K562 (cell line): ENCODE measurements around the gene HOXC11. TPM values are rescaled to one million over a fixed set of nuclear protein-coding genes. Genes with fewer than 3 reads are reported as not detected.

Experiments used
- GABPA ChIP-seq: fragments of 200-800 bp; sonication (Bioruptor generic); conservative IDR thresholded peaks from 2 replicates; pipeline ENCODE4 v1.6.1; 2016; ENCODE audit warnings: low read depth, missing genetic modification characterization, missing compliant biosample characterization
- MNT ChIP-seq, 2 experiments: fragments of 450-650 bp; conservative IDR thresholded peaks; 2 replicates each; pipeline ENCODE4 v1.6.1; 2017; ENCODE audit warnings: mild to moderate bottlenecking in 2 of 2, moderate library complexity in 2 of 2
- MYNN ChIP-seq, 2 experiments: sonication (generic); formaldehyde crosslinking in 1 of 2; IDR thresholded peaks; 2 replicates each; pipeline versions ENCODE4 v1.5.0 to v1.6.1; 2016 to 2020; ENCODE audit warnings: antibody characterized with exemption in 1 of 2, missing genetic modification reagents in 1 of 2
- RBBP5 ChIP-seq: fragments of 200-600 bp; sonication (generic); IDR thresholded peaks from 2 replicates; pipeline ENCODE4 v1.6.1; 2012; ENCODE audit warnings: borderline replicate concordance, mild to moderate bottlenecking, low read length, control low read depth, inconsistent platforms; ENCODE audit not compliant: insufficient read depth, poor library complexity, severe bottlenecking
- SAP30 ChIP-seq: fragments of 200-600 bp; sonication (generic); IDR thresholded peaks from 2 replicates; pipeline ENCODE4 v1.6.1; 2012; ENCODE audit warnings: borderline replicate concordance, low read depth, mild to moderate bottlenecking, moderate library complexity, low read length, control low read depth, inconsistent platforms; ENCODE audit not compliant: insufficient read depth, poor library complexity, severe bottlenecking
- SRSF9 ChIP-seq: fragments of 200-400 bp; formaldehyde crosslinking; IDR thresholded peaks from 2 replicates; pipeline ENCODE4 v1.6.1; 2017; ENCODE audit warnings: low read depth, low read length, borderline replicate concordance
- TCFL5 ChIP-seq: fragments of 250-450 bp; sonication (Bioruptor Pico); conservative IDR thresholded peaks from 2 replicates; pipeline ENCODE4 v1.6.1; 2021; ENCODE audit warnings: mild to moderate bottlenecking, moderate library complexity, matching md5 sums
- ZBTB1 ChIP-seq: sonication (generic); formaldehyde crosslinking; IDR thresholded peaks from 2 replicates; pipeline ENCODE4 v1.8.1; 2023; ENCODE audit warnings: missing genetic modification reagents, low read depth, mild to moderate bottlenecking, borderline replicate concordance
- ZFX ChIP-seq: sonication (generic); formaldehyde crosslinking; IDR thresholded peaks from 2 replicates; pipeline ENCODE4 v1.8.0; 2022; ENCODE audit warnings: mild to moderate bottlenecking, missing genetic modification reagents, moderate library complexity
- ZNF263 ChIP-seq: sonication (generic); formaldehyde crosslinking; IDR thresholded peaks from 2 replicates; pipeline ENCODE4 v1.8.0; 2022; ENCODE audit warnings: mild to moderate bottlenecking, missing genetic modification reagents, borderline replicate concordance
- polyA plus RNA-seq, 8 experiments: library from polyadenylated mRNA; depleted of rRNA in 4 of 8; stranded (reverse) in 5 of 8; unstranded in 3 of 8; fragments of >200 nt; fragmentation: Nextera tagmentation in 2 of 8; fragmentation: Illumina TruSeq in 1 of 8; extraction: Ambion mirVana in 2 of 8; extraction: Trizol in 1 of 8; gene quantifications; 2 replicates each; pipeline versions ENCODE4 v1.2.1 to v1.2.3, GENCODE V29; 2011 to 2014; ENCODE audit warnings: inconsistent platforms in 1 of 8, missing spikeins in 1 of 8
- total RNA-seq, 7 experiments: library from RNA; depleted of rRNA in 6 of 7; stranded (reverse); fragments of >200 nt in 6 of 7; fragmentation: Illumina TruSeq in 2 of 7; extraction: Trizol in 2 of 7; gene quantifications; 2 replicates each; pipeline versions ENCODE4 v1.2.1 to v1.2.3, GENCODE V29; 2011 to 2021; ENCODE audit warnings: low replicate concordance in 1 of 7
- TF ChIP-seq, protein P1 (sequence below): fragments of 250-450 bp; sonication (Bioruptor Pico); IDR thresholded peaks from 2 replicates; pipeline ENCODE4 v1.9.0; 2021; ENCODE audit warnings: mild to moderate bottlenecking, inconsistent platforms
- TF ChIP-seq, protein P2 (sequence below): fragments of 450-650 bp; conservative IDR thresholded peaks from 2 replicates; pipeline ENCODE4 v1.6.1; 2016; ENCODE audit warnings: missing genetic modification characterization, low read depth, mild to moderate bottlenecking, control low read depth, missing compliant biosample characterization
- TF ChIP-seq, protein P3 (sequence below): conservative IDR thresholded peaks from 2 replicates; pipeline ENCODE4 v1.6.1; 2011; ENCODE audit warnings: low read depth, mild to moderate bottlenecking, low read length; ENCODE audit not compliant: control insufficient read depth
- TF ChIP-seq, protein P4 (sequence below): sonication (generic); formaldehyde crosslinking; IDR thresholded peaks from 2 replicates; pipeline ENCODE4 v1.9.0; 2022; ENCODE audit warnings: mild to moderate bottlenecking, missing genetic modification reagents

Gene HOXC11
- total and polyA plus RNA-seq, 9 of the 15 experiments (the other 6 are each of a cell fraction or from before 2014, with no cell fraction given) = not detected

- TF ChIP-seq, protein P1, sequence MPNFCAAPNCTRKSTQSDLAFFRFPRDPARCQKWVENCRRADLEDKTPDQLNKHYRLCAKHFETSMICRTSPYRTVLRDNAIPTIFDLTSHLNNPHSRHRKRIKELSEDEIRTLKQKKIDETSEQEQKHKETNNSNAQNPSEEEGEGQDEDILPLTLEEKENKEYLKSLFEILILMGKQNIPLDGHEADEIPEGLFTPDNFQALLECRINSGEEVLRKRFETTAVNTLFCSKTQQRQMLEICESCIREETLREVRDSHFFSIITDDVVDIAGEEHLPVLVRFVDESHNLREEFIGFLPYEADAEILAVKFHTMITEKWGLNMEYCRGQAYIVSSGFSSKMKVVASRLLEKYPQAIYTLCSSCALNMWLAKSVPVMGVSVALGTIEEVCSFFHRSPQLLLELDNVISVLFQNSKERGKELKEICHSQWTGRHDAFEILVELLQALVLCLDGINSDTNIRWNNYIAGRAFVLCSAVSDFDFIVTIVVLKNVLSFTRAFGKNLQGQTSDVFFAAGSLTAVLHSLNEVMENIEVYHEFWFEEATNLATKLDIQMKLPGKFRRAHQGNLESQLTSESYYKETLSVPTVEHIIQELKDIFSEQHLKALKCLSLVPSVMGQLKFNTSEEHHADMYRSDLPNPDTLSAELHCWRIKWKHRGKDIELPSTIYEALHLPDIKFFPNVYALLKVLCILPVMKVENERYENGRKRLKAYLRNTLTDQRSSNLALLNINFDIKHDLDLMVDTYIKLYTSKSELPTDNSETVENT = 0 out of 2 replicates have a peak, but pooled peaks have one; percentile 29
- TF ChIP-seq MNT (conservative IDR thresholded peaks at IDR 0.05) = 0 out of 4 replicates have a peak, but pooled peaks of 1 of the 2 experiments have one; percentile 47
- TF ChIP-seq SAP30 = peak; percentile 57
- peak; percentile 96 for TF ChIP-seq ZFX (CRISPR knock-in tag)
- TF ChIP-seq ZBTB1 (CRISPR knock-in tag) = no peak
- TF ChIP-seq, protein P2, sequence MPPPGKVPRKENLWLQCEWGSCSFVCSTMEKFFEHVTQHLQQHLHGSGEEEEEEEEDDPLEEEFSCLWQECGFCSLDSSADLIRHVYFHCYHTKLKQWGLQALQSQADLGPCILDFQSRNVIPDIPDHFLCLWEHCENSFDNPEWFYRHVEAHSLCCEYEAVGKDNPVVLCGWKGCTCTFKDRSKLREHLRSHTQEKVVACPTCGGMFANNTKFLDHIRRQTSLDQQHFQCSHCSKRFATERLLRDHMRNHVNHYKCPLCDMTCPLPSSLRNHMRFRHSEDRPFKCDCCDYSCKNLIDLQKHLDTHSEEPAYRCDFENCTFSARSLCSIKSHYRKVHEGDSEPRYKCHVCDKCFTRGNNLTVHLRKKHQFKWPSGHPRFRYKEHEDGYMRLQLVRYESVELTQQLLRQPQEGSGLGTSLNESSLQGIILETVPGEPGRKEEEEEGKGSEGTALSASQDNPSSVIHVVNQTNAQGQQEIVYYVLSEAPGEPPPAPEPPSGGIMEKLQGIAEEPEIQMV (tag) = no peak
- TF ChIP-seq TCFL5 (CRISPR knock-in tag) = no peak
- TF ChIP-seq MYNN (IDR thresholded peaks at IDR 0.05) = 0 out of 2 replicates have a peak, but pooled peaks have one; percentile 17
- no peak for TF ChIP-seq MYNN (CRISPR knock-in tag; IDR thresholded peaks at IDR 0.05)
- TF ChIP-seq GABPA = peak; percentile 31; the same call in 1 of the 2 replicates
- peak; percentile 64 for TF ChIP-seq ZNF263 (CRISPR knock-in tag)
- TF ChIP-seq, protein P3, sequence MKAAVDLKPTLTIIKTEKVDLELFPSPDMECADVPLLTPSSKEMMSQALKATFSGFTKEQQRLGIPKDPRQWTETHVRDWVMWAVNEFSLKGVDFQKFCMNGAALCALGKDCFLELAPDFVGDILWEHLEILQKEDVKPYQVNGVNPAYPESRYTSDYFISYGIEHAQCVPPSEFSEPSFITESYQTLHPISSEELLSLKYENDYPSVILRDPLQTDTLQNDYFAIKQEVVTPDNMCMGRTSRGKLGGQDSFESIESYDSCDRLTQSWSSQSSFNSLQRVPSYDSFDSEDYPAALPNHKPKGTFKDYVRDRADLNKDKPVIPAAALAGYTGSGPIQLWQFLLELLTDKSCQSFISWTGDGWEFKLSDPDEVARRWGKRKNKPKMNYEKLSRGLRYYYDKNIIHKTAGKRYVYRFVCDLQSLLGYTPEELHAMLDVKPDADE = no peak
- TF ChIP-seq, protein P4, sequence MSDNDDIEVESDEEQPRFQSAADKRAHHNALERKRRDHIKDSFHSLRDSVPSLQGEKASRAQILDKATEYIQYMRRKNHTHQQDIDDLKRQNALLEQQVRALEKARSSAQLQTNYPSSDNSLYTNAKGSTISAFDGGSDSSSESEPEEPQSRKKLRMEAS = peak; percentile 79
- peak; percentile 90 for TF ChIP-seq RBBP5
- no peak for TF ChIP-seq SRSF9
These were observed 27.5 kb downstream of the HOXC11 start, which contains the start of gene HOXC9 (continued) for GRCh38 chr12:54000116-54001114.
